ENCODE results near the gene TNS3. TPM values are rescaled to one million over a fixed set of nuclear protein-coding genes. Genes with fewer than 3 reads are reported as not detected.

The TNS3 gene
- total RNA-seq, 4 donors from 2014 or later = 27.2 to 110 (median 47.5) TPM

DNA sequence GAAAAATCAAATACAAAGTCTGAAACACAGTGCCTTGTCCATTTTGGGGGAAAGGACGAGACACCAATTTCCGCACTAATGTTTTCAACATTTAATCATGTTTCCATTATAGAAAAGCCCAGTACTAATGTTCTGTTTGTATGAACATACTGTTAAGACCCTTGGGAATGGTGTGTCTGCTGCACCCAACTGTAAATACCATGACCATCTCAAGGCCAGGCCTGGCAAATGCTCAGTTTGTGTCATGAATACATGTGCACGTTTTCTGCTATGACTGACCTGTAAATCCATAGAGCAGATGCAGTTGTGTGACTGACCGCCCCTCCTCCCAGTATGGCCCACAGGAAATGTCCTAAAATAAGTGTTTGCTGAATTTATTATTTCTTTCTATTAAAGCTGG lies 270.0 kb downstream of the TNS3 start:
- Histone ChIP-seq H3K27me3 (no peaks in the 10 kb centered on the region), H3K36me3 (no peaks in the 10 kb centered on the region), H3K9me3 (no peaks in the 10 kb centered on the region), H3K4me3 (no peak overlapping the region), H3K4me1 (no peaks in the 10 kb centered on the region), H3K27ac (no peak overlapping the region)
- intact Hi-C loops (cut with DNase I; ENCODE audit: low total_unique reads) = no loop called here
- TF ChIP-seq, protein P1, sequence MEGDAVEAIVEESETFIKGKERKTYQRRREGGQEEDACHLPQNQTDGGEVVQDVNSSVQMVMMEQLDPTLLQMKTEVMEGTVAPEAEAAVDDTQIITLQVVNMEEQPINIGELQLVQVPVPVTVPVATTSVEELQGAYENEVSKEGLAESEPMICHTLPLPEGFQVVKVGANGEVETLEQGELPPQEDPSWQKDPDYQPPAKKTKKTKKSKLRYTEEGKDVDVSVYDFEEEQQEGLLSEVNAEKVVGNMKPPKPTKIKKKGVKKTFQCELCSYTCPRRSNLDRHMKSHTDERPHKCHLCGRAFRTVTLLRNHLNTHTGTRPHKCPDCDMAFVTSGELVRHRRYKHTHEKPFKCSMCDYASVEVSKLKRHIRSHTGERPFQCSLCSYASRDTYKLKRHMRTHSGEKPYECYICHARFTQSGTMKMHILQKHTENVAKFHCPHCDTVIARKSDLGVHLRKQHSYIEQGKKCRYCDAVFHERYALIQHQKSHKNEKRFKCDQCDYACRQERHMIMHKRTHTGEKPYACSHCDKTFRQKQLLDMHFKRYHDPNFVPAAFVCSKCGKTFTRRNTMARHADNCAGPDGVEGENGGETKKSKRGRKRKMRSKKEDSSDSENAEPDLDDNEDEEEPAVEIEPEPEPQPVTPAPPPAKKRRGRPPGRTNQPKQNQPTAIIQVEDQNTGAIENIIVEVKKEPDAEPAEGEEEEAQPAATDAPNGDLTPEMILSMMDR (IDR thresholded peaks at IDR 0.05) = no peak
- no peak for TF ChIP-seq POLR2A (IDR thresholded peaks at IDR 0.05)
- no peak for DNase-seq

GRCh38 chr7:47310020-47310419 lies 271.9 kb downstream of the TNS3 start:
- H3K9me3 ChIP-seq = no peaks in the 10 kb centered on the region
- no peak overlapping the region for H3K27ac ChIP-seq
- no peak overlapping the region for H3K4me3 ChIP-seq
- H3K27me3 ChIP-seq = no peaks in the 10 kb centered on the region
- H3K36me3 ChIP-seq = no peaks in the 10 kb centered on the region
- intact Hi-C loops (cut with DNase I; ENCODE audit: low total_unique reads) = no loop called here
- TF ChIP-seq, protein P1 (IDR thresholded peaks at IDR 0.05) = no peak
- TF ChIP-seq POLR2A (IDR thresholded peaks at IDR 0.05) = no peak
- no peak for DNase-seq
- no peaks in the 10 kb centered on the region for H3K4me1 ChIP-seq

DNA sequence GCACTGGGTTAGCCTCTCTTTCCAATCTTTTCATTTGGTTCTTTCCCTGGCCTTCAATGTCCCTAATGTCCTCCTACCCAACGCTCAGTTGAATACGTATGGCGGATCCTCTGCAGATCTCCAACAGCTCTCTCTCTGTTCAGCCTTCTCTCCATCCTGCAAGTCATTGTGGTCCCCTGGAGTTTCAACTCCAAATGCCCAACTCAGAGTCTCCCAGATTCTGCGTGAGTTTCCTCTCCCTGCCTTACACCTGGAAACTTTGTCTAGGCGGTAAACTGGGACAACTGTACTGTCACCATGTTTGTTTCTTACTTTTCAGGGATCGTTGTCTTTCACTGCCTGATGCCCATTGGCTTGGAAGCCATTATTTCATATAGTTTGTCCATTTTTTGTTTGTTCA lies 273.1 kb downstream of the TNS3 start:
- H3K9me3 ChIP-seq = no peaks in the 10 kb centered on the region
- TF ChIP-seq, protein P1 (IDR thresholded peaks at IDR 0.05) = no peak
- TF ChIP-seq POLR2A (IDR thresholded peaks at IDR 0.05) = no peak

GRCh38 chr7:47307311-47307710 lies 274.6 kb downstream of the TNS3 start:
- H3K27me3 ChIP-seq = no peaks in the 10 kb centered on the region
- no peak for DNase-seq
- no peaks in the 10 kb centered on the region for H3K36me3 ChIP-seq
- intact Hi-C loops (cut with DNase I; ENCODE audit: low total_unique reads) = no loop called here
- H3K4me1 ChIP-seq = no peaks in the 10 kb centered on the region
- H3K27ac ChIP-seq = no peak overlapping the region
- TF ChIP-seq POLR2A (IDR thresholded peaks at IDR 0.05) = no peak
- TF ChIP-seq, protein P1 (IDR thresholded peaks at IDR 0.05) = no peak
- no peaks in the 10 kb centered on the region for H3K9me3 ChIP-seq
- H3K4me3 ChIP-seq = no peak overlapping the region

More for the DNA sequence above, 273.1 kb downstream of the TNS3 start:
- no peak for DNase-seq
- no peaks in the 10 kb centered on the region for H3K4me1 ChIP-seq
- no peak overlapping the region for H3K27ac ChIP-seq
- no peak overlapping the region for H3K4me3 ChIP-seq
- H3K36me3 ChIP-seq = no peaks in the 10 kb centered on the region
- no peaks in the 10 kb centered on the region for H3K27me3 ChIP-seq
- intact Hi-C loops (cut with DNase I; ENCODE audit: low total_unique reads) = no loop called here

DNA sequence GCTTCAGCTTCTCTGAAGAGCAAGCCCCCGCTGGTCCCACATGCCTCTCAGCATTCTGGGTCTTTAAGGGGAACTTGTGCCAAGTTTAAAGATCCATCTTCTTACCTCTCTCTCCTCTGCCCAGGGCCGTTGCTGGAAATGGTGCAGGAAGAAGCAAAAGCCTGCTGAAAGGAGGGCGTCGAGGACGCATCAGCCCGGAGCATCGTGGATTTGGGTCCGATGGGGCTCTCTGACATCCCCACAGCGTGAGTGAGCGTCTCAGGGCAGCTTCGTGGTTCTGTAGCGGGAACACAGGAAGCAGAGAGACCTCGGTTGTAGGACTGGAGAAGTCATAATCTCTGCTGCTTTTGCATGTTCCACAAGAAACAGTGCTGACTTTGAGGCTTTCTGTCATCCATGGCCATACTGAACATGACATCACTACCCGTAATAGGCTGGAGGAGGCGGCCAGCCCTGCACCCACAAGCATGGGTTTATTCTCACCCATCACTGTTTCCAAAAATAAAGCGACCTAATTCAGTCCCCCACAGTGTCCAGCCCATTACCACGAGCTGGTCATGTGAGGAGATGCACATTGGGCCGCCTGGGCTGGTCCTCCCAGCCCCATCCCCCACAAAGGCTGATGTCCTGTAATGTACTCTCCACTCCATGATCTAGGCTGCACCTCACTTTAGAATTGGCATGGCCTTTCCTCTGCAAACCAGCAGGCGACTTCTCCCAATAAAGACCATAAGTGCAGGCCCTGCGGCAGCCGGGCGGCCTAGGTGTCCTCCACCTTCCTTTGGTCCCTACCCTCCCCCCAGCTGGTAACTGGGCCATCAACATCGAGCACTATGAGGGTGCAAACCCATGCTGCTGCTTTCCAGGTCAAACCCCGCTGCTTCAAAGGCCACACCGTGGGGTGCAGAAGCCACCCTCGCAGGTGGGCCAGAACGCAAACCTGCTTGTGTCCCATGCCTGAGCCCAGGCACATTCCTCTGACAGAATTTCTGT lies 276.9 kb downstream of the TNS3 start:
- H3K27ac ChIP-seq = no peak overlapping the region
- no peaks in the 10 kb centered on the region for H3K9me3 ChIP-seq
- no peaks in the 10 kb centered on the region for H3K36me3 ChIP-seq
- no peaks in the 10 kb centered on the region for H3K4me1 ChIP-seq
- H3K4me3 ChIP-seq = no peak overlapping the region
- DNase-seq = no peak
- no peaks in the 10 kb centered on the region for H3K27me3 ChIP-seq
- no peak for TF ChIP-seq POLR2A (IDR thresholded peaks at IDR 0.05)
- TF ChIP-seq, protein P1 (IDR thresholded peaks at IDR 0.05) = no peak
- intact Hi-C loops (cut with DNase I; ENCODE audit: low total_unique reads) = no loop called here

Data from uterus (tissue), 4 donors.